Subcutaneous adipose tissue (tissue), 4 donors: Measurements from ENCODE around the gene PTDSS2. TPM values are rescaled to one million over a fixed set of nuclear protein-coding genes. Genes with fewer than 3 reads are reported as not detected.

ENCODE experiments used
- total RNA-seq, 4 donors: library from RNA; depleted of rRNA; stranded (reverse); fragments of >200 nt; gene quantifications; one replicate each; pipeline ENCODE4 v1.1.0, GENCODE V29; 2016
- TF ChIP-seq, protein P1 (sequence below): fragments of 450-650 bp; IDR thresholded peaks from one replicate; pipeline ENCODE4 v1.5.1; 2016; ENCODE audit warnings: low read depth, mild to moderate bottlenecking, control low read depth, antibody characterized with exemption, moderate library complexity

The PTDSS2 gene
- total RNA-seq, 4 donors from 2014 or later: 19.1 to 77.6 (median 26.2) TPM

DNA sequence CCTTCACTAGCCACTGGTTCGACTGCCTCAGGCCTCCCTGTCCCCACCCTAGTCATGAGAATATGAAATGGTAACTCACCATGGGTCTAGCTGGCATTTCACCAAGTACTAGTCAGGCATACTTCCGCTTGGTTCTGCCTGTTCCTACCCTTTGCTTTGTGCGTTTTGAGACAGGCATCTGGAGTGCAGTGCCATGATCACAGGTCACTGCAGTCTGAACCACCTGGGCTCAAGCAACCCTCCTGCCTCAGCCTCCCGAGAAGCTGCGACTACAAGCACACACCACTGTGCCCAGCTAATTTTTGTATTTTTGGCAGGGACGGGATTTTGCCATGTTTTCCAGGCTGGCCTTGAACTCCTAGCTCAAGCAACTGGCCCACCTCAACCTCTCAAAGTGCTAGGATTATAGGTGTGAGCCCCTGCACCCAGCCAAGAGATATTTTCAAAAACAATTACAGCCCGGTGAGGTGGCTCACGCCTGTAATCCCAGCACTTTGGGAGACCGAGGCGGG, 71.2 kb downstream of the PTDSS2 start:
- TF ChIP-seq, protein P1, sequence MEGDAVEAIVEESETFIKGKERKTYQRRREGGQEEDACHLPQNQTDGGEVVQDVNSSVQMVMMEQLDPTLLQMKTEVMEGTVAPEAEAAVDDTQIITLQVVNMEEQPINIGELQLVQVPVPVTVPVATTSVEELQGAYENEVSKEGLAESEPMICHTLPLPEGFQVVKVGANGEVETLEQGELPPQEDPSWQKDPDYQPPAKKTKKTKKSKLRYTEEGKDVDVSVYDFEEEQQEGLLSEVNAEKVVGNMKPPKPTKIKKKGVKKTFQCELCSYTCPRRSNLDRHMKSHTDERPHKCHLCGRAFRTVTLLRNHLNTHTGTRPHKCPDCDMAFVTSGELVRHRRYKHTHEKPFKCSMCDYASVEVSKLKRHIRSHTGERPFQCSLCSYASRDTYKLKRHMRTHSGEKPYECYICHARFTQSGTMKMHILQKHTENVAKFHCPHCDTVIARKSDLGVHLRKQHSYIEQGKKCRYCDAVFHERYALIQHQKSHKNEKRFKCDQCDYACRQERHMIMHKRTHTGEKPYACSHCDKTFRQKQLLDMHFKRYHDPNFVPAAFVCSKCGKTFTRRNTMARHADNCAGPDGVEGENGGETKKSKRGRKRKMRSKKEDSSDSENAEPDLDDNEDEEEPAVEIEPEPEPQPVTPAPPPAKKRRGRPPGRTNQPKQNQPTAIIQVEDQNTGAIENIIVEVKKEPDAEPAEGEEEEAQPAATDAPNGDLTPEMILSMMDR: no peak

GRCh38 chr11:526192-526591, 76.1 kb downstream of the PTDSS2 start:
- TF ChIP-seq, protein P1: no peak

GRCh38 chr11:528166-528814, 78.2 kb downstream of the PTDSS2 start:
- TF ChIP-seq, protein P1: no peak

DNA sequence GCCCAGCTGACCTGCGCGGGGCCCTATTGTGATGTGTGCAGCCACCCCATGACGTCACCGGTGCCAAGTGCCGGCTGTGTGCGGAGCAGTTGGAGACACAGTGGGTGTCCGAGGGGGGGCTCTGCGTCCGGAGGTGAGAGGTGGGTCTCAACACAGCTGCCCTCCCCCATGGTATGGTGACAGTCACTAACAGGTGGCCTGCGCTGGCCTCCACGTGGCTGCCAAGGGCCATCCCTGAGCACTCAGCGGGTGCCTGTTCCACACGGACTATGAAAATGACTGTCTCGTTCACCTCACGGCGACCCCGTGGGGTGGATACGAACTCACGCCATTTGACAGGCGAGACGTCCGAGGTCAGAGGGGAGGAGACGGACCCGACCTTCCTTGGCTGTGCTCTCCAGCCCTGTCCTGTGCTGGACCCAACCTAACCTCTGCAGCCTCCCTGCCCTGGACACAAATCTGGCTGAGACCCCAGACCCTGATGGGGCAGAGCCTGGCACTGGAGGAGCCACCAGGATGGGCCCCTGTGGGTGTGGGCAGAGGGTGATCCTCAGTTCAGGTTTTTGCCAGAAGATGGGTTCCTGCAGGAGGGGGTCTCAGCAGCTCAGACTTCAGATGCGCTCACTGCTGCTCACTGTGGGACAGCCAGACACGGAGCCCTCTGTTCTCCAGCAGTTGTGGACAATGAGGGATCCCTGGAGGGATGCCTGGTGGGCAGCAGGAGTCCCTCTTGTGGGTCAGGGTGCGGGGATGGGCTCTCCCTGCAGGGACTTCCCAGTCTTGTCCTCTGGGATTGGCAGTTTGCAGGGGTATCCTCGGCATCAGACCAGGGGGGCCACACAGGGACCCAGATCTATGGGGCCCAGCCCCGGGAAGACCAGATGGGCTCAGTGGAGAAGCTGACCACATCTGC, 79.0 kb downstream of the PTDSS2 start:
- TF ChIP-seq, protein P1: no peak

DNA sequence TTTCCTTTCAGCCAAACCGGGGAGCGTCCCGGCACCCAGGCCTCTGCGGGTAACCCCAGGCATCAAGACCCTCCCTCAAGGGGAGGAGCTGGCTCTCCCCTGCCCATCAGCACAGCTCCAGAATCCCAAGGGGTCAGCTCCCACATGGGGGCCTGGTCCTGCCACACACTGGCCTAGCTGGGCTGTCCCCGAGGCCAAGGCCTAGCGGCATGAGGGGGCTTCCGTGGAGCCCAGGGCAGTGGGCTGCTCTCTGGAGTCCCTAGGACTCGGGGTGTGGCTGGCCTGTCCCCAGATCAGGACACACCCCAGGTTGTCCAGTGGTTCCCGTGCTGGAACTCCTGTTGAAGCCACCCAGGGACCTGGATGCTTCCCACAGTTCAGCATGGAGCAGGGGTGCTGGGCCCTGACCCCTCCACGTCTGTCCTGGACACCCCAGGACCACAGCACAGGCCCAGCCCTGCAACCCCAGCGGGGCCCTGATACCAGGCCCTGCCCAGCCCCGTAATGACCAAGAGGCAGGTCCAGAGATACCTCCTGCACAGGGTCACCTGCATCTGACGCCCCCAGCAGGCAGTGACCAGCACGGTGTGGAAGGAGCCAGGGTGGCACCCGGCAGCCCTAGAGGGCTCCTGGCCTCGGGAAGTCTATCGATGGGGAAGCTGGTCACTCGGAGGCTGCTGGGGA, 79.8 kb downstream of the PTDSS2 start:
- TF ChIP-seq, protein P1: no peak

DNA sequence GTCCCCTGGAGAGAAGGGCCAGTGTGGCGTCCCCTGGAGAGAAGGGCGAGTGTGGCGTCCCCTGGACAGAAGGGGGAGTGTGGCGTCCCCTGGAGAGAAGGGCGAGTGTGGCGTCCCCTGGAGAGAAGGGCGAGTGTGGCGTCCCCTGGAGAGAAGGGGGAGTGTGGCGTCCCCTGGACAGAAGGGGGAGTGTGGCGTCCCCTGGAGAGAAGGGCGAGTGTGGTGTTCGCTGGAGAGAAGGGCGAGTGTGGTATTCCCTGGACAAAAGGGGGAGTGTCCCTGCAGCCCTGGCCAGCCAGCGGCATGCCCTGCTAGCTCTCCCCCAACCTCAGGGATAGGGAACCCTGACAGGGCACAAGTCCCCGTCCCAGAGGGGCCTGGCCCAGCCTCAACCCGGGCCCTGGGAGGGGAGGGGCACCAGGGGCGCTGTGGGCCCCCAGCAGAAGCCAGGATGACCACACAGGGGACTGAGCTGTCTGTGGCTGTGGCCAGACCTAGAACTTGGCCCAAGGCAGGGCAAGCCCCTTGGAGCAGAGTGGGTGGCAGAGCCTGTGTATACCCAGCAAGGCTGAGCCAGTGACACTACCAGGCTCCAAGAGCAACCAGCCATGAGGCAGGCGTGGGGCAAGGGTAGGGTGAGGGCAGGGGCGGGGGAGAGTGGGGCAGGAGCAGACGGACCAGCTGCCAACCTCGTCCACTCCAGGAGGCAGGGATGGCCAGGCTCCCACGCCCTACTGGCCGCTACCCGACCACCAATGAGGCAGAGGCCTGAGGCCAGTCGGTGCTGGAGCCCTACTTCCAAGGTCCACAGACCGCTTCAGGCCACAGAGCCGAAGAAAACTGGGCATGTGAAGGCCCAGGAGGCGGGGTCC, 81.1 kb downstream of the PTDSS2 start:
- TF ChIP-seq, protein P1: no peak
